Mucosa of gallbladder (tissue), 1 donor: ENCODE results near the gene PLA2R1. TPM values are rescaled to one million over a fixed set of nuclear protein-coding genes. Genes with fewer than 3 reads are reported as not detected.
"Not testable (repeated sequence)": the region's sequence is repeated elsewhere in the genome, so short reads cannot be mapped to it uniquely, and the experiment has no call there.

Experiments
- DNase-seq: peaks from one replicate; pipeline ENCODE4 v3.0.0-alpha.2; 2020; ENCODE audit warnings: low spot score
- total RNA-seq: library from RNA; stranded (reverse); gene quantifications from one replicate; pipeline ENCODE4 v1.2.1, GENCODE V29; 2021
- donor health status: DM: no; HTN: no; CAD: no.

Gene PLA2R1
- total RNA-seq, 1 donor from 2014 or later, result 45.0 TPM

DNA sequence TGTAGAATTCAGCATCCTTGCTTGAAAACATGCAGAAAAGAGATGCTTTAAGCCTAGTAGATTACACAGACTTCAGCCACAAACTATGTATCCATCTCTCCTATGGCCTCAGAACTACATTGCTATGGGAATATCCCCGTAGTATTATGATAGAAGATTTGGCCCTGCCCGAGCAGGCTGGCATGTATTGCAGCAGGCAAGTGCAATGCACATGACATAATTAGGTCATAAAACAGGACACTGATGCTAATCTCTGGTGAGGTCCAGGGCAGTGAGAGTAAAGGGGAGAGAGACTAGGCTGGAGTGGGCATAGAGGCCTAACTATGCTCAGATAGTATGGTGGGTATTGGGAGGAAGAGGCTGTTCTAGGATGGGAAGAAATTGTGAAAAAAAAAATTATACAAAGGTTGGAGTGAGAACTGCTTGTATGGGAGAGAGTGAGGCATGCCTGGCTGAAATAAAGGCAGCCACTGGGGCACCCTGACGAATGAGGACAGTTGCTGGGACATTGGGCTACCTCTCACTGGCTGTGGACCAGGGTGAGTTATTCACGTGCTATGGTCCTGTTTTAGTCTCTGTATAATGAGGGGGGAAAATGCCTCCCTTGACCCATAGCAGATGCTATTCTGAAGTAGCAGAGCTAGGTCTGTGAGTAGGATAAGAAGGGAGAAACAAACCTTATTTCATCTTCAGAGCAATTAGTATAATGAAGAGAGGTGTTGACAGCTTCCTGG lies 1.6 kb upstream of the PLA2R1 start:
- no peak for DNase-seq

- no peak for DNase-seq
Observed at GRCh38 chr2:160063271-160063670, 856 bp upstream of the PLA2R1 start.

DNA sequence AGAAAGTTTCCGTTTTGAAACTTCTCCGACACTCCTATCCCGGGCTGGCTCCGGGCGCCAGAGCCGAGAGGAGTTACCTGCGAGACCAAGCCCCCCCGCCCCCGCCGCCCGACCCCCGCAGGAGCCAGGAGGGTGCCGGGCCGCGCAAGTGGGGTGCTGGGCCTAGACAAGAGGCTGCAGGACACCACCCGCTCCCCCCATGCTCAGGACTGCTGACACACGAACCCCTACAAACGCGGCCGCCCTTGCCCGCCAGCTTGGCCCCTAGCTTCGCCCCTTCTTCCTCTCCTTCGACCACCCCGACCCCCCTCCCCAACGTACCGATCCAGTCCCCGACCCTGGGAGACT lies 497 bp downstream of the PLA2R1 start:
- no peak for DNase-seq

GRCh38 chr2:160061533-160061932 lies 882 bp downstream of the PLA2R1 start:
- DNase-seq, result no peak

DNA sequence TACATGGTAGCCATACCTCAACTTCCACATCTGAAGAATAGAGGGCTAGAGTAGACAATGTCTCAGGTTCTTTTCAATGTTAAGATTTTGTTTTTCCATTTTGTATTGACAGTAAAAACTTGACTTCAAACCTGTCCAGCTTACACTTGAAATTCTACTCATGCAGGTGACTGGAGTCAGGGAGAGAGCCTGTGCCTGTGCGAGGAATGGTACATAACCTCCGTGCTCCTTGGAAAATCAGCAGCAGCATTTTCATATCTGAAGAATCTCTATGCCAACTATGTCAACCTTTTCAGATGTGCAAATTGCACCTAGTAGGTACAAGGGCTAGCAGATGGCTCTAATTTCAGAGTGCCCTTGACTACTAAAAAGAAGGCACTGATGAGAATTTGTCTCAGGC lies 2.1 kb downstream of the PLA2R1 start:
- DNase-seq, result no peak

- no peak for DNase-seq
Observed at GRCh38 chr2:160057356-160057755, 5.1 kb downstream of the PLA2R1 start.

DNA sequence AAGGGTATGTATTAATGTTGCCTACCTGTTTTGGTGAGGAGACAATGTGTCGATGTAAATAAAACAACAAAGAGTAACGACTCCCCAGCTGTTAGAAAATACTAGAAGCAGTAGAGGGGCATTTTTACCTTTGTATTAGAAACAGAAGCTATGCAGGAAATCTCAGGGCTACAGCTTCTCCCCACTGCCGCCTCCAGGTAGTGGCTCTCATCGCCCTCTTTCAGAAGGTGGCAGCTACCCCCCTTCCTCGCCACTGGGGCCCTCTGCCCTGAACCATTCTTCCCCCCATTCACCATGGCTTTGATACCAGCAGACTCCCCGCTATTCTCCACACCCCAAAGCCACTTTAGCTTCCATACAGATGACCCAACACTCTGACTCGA lies 6.7 kb downstream of the PLA2R1 start:
- DNase-seq, result no peak

GRCh38 chr2:160054984-160055725 lies 7.3 kb downstream of the PLA2R1 start:
- DNase-seq, result no peak

- no peak for DNase-seq
Observed at GRCh38 chr2:160053946-160054345, 8.5 kb downstream of the PLA2R1 start.

DNA sequence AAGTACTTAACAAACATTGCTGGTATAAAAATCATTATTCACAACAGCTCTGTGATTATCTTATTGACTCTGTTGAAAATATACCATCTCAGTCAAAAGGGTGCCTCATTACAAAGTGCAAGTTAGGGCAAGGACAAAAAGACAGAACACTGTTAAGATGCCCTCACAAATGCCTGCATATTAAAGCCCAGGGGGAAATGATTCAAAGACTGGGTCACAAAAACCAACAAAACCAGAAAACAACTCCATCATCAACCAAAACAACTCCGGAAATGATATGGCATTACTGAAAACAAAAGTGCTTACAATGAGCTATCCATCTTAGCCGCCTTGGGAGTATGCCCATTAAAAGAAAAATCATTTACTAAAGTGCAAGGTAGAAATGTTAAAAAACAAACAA lies 9.9 kb downstream of the PLA2R1 start:
- DNase-seq, result no peak

- DNase-seq, result no peak
Observed at GRCh38 chr2:160051371-160051800, 11.0 kb downstream of the PLA2R1 start.

- DNase-seq, result no peak
Observed at GRCh38 chr2:160050147-160050546, 12.3 kb downstream of the PLA2R1 start.

- no peak for DNase-seq
Observed at GRCh38 chr2:160045703-160046210, 16.7 kb downstream of the PLA2R1 start.

- no peak for DNase-seq
Observed at GRCh38 chr2:160044728-160045127, 17.7 kb downstream of the PLA2R1 start.

DNA sequence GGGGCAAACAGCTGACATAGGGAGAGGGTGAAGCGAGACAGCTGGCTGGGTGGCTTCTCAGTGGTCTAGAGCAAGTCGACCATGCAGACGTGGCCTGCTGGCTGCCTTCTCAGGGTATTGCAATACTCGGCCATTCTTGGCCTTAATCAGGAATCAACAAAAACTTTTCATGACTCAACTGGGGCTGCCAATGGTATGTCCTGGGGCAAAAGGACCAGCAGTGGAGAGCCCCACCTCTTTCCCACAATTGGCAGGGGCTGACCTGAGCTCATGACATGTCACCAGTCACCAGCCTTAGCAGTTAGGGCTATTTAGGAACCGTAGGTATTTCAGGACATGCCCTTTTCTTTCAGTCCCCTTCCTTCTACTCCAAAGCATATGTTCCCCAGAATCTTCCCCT lies 19.1 kb downstream of the PLA2R1 start:
- no peak for DNase-seq

DNA sequence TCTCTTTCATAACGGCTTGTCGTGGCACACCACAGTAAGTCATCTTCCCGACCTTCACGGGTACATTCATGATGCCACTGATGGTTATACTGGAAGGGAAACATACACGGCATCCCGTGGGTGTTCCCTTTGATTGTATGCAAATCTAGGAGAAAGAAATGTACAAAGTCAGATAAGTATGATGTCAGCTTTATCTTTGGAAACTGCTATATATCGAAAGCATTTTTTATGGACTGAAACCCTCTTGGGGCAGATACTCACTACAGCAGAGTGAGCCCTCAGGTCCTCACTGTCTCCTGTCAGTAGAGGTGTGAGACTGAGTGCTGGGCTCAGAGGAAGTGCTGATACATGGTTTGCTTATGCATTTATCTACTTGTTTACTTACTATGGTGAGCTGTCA lies 20.4 kb downstream of the PLA2R1 start:
- no peak for DNase-seq

- no peak for DNase-seq
Observed at GRCh38 chr2:160041091-160041490, 21.3 kb downstream of the PLA2R1 start.

DNA sequence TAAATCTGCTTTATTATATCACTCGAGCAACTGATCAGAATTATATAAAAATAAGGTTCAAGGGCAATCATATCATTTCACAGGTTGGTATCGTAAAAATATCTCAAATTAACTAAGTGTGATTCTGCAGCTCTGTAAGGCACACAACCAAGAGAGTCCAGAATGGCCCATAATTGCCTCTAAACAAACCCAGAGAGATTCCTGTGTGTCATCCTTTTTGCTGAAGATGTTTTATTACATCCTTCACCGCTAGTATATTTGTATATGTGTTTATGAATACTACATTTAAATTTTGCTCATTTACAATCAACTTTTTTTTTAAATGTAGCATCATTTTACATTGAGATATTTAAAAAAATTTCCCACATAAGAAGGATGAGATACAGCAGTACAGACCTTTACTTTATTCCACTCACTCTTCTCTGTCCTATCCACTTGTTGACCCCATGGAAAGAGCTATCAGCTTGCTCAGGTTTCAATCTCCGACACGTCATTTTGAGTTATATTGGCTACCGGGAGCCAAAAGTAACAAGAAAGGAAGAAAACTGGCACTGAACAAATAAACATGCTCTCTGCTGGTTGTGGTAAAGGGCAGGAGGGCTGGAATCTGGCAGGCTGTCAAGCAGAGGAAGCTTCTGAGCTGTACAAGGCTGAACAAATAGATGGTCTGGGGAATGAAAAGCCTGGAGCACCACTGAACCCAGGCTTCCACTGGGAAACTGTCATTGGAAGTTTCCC lies 23.1 kb downstream of the PLA2R1 start:
- peak; percentile 50 for DNase-seq

DNA sequence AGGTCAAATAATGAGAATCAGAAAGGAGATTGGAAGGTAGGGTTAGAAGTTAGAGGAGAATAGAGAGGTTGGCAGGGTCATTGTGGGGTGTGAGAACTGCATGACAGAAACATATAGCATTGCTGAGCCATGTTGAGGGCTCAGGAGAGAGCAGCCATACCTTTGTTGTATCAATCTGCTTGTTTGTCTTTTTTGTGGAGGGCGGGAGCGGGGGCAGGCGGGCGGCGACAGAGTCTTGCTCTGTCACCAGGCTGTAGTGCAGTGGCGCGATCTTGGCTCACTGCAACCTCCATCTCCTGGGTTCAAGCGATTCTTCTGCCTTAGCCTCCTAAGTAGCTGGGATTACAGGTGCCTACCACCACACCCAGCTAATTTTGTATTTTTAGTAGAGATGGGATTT lies 23.8 kb downstream of the PLA2R1 start:
- not testable (repeated sequence) for DNase-seq

GRCh38 chr2:160036736-160037135 lies 25.7 kb downstream of the PLA2R1 start:
- no peak for DNase-seq

- DNase-seq, result no peak
Observed at GRCh38 chr2:160035125-160035524, 27.3 kb downstream of the PLA2R1 start.

DNA sequence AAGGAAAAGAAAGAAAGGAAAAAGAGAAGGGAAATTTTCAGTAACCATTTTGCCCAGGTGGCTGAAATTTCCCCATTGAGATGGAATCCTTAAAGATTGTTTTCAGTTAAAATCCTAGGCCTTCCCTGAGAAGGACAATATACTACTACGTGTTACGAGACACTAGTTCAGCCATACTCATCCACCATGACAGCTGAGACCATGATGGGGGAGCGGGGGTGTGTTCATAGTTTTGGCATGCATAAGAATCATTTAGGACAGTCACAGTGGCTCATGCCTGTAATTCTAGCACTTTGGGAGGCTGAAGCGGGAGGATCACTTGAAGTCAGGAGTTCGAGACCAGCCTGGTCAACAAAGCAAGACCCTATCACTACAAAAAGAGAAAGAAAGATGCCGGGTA lies 28.0 kb downstream of the PLA2R1 start:
- DNase-seq, result no peak
